Kidney (tissue), 14 donors: ENCODE measurements around the gene NINJ1. TPM values are rescaled to one million over a fixed set of nuclear protein-coding genes. Genes with fewer than 3 reads are reported as not detected.

Source experiments
- DNase-seq, 5 donors: peaks; one replicate each; pipeline ENCODE4 v3.0.0-alpha.2; 2013 to 2020
- FAIRE-seq: peaks from 2 replicates; lab custom pipeline; 2012; peaks lifted over from hg19 to GRCh38; lab: Jason Lieb, UNC
- H3K27ac ChIP-seq, 2 donors: one replicate each; pipeline ENCODE4 v1.7.0; 2013; ENCODE audit warnings: low read depth in 2 of 2, low read length in 2 of 2, inconsistent platforms in 1 of 2
- H3K27me3 ChIP-seq: one replicate; pipeline ENCODE4 v1.7.1; 2013; ENCODE audit warnings: low read length, inconsistent platforms; ENCODE audit not compliant: control insufficient read depth, insufficient read depth
- H3K36me3 ChIP-seq, 3 donors: one replicate each; pipeline versions ENCODE4 v1.7.0 to v1.7.1; 2013; ENCODE audit warnings: low read length in 3 of 3, control low read depth in 1 of 3, inconsistent platforms in 1 of 3; ENCODE audit not compliant: insufficient read depth in 3 of 3, control insufficient read depth in 2 of 3
- H3K4me1 ChIP-seq, 3 donors: one replicate each; pipeline versions ENCODE4 v1.7.0 to v1.7.1; 2013; ENCODE audit warnings: low read length in 3 of 3, inconsistent platforms in 1 of 3, low read depth in 1 of 3; ENCODE audit not compliant: control insufficient read depth in 2 of 3, insufficient read depth in 2 of 3
- H3K4me3 ChIP-seq, 3 donors: one replicate each; pipeline versions ENCODE4 v1.7.0 to v1.8.1; 2013; ENCODE audit warnings: low read length in 3 of 3, control low read depth in 1 of 3, inconsistent platforms in 1 of 3
- H3K9ac ChIP-seq, 3 donors: one replicate each; pipeline versions ENCODE4 v1.7.0 to v1.7.1; 2013; ENCODE audit warnings: low read length in 3 of 3, control low read depth in 1 of 3, inconsistent platforms in 1 of 3
- H3K9me3 ChIP-seq, 3 donors: one replicate each; pipeline versions ENCODE4 v1.7.0 to v1.7.1; 2013; ENCODE audit warnings: low read length in 3 of 3, control low read depth in 1 of 3, inconsistent platforms in 1 of 3; ENCODE audit not compliant: control insufficient read depth in 2 of 3, insufficient read depth in 1 of 3
- CTCF ChIP-seq: IDR thresholded peaks from 3 replicates; pipeline ENCODE4 v1.5.1; 2012; ENCODE audit warnings: mild to moderate bottlenecking, moderate library complexity, borderline replicate concordance; ENCODE audit not compliant: insufficient read depth; ENCODE audit errors: extremely low read depth
- intact Hi-C: fragments of 100-400 bp; cut with DNase I; formaldehyde crosslinking; loops from one replicate; pipeline ENCODE4 v1.11.1; 2022
- polyA plus RNA-seq: library from polyadenylated mRNA; stranded (reverse); fragments of 350-450 nt; fragmentation: Illumina TruSeq; extraction: RNeasy Lipid Tissue Mini Kit (QIAGEN cat#74804); gene quantifications from one replicate; pipeline ENCODE4 v1.2.3, GENCODE V29; 2014; ENCODE audit warnings: low read depth, low replicate concordance; ENCODE audit not compliant: insufficient read depth
- total RNA-seq: library from RNA; stranded (reverse); fragmentation: NEBNext Ultra II Directional; extraction: Animal tissue kit (Norgen Biotek cat#: 25700); gene quantifications from one replicate; pipeline ENCODE4 v1.2.1, GENCODE V29; 2021
- donor health status: control.
- donor health status: control.
- donor health status: control.
- donor health status: control.
- donor health status: control.
- donor health status: DM: yes; HTN: yes; CAD: no.
- donor health status: Normal renal cell carcinoma (clear cell type).

Gene NINJ1
- total and polyA plus RNA-seq, 2 donors from 2014 or later: 56.3 to 149 TPM

- no peaks in the 10 kb centered on the region for H3K9me3 ChIP-seq
- peak in 3 of 5 donors; percentile 8 to 49 (median 46) for DNase-seq
- FAIRE-seq: no peak
- H3K9ac ChIP-seq: no peak overlapping the region
- no peak overlapping the region for H3K27ac ChIP-seq
- no peaks in the 10 kb centered on the region for H3K36me3 ChIP-seq
- no peak overlapping the region for H3K4me3 ChIP-seq
- intact Hi-C loops: no loop called here
- TF ChIP-seq CTCF: no peak
- H3K27me3 ChIP-seq: no peaks in the 10 kb centered on the region
- H3K4me1 ChIP-seq: peaks cover 10 to 11% (median 10%) of the 10 kb centered on the region in 3 donors
Measured at GRCh38 chr9:93089481-93089991, 44.5 kb downstream of the NINJ1 start.

GRCh38 chr9:93089024-93089423, 45.0 kb downstream of the NINJ1 start:
- TF ChIP-seq CTCF: no peak
- DNase-seq (no peak), FAIRE-seq (no peak)
- no peaks in the 10 kb centered on the region for H3K27me3 ChIP-seq
- H3K36me3 ChIP-seq: no peaks in the 10 kb centered on the region
- no peak overlapping the region for H3K9ac ChIP-seq
- H3K4me3 ChIP-seq: no peak overlapping the region
- intact Hi-C loops: no loop called here
- no peak overlapping the region for H3K27ac ChIP-seq
- peaks cover 8 to 11% (median 9%) of the 10 kb centered on the region in 3 donors for H3K4me1 ChIP-seq
- H3K9me3 ChIP-seq: no peaks in the 10 kb centered on the region

GRCh38 chr9:93088656-93089015, 45.4 kb downstream of the NINJ1 start:
- FAIRE-seq (no peak), DNase-seq (peak in 1 of 5 donors; percentile 24)
- H3K27me3 ChIP-seq: no peaks in the 10 kb centered on the region
- TF ChIP-seq CTCF: no peak
- H3K36me3 ChIP-seq: no peaks in the 10 kb centered on the region
- intact Hi-C loops: no loop called here
- H3K4me3 ChIP-seq: no peak overlapping the region
- no peak overlapping the region for H3K27ac ChIP-seq
- H3K9me3 ChIP-seq: no peaks in the 10 kb centered on the region
- H3K4me1 ChIP-seq: peaks cover 4 to 9% (median 7%) of the 10 kb centered on the region in 3 donors
- H3K9ac ChIP-seq: no peak overlapping the region
